GM12872 (cell line): ENCODE results near the gene SPAG6.

Experiments
- TF ChIP-seq, protein P1 (sequence below): IDR thresholded peaks from 3 replicates; pipeline ENCODE4 v1.5.1; 2011; ENCODE audit warnings: low read depth, mild to moderate bottlenecking, low read length, moderate library complexity; ENCODE audit not compliant: insufficient read depth

SPAG6 gene

DNA sequence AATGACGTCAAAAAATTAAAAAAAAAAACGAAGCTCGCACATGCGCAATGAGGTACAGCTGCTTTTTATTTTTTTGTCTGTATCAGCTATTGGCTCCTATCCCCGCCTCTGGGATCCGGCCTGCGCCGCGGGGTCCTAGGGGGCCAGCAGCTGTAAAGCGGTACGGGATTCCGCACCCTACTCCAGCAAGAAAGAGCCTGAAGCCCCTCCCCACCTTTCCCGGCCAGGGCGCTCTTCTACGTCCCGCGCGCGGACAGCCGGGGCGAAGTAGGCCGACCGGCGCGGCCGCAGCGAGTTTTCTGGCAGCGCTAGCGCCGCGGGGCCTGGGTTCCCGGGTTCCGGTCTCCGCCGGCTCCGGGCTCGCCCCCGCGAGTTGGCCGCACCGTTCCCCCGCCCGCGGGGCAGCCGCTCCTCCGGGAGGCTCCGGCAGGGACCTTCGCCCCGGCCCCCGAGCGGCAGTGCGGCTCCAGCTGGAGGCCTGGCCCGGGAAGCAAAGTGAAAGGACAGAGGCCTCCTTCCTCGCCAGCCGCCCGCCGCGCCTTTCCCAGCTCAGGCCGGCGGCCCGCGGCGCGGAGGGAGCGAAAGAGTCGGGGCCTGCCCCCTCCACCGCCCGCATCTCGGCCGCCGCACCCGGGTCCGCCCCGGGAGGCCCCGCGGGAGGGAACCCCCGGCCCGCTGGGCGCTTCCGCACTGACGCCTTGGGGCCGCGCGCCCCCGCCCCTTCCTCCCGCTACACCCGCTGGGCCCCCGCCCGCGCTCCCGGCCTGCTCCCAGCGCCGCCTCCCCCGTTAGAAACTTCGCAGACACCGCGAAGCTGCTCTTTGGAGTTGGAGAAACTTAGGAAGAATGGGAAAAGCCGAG is 4.7 kb upstream of the SPAG6 start:
- TF ChIP-seq, protein P1, sequence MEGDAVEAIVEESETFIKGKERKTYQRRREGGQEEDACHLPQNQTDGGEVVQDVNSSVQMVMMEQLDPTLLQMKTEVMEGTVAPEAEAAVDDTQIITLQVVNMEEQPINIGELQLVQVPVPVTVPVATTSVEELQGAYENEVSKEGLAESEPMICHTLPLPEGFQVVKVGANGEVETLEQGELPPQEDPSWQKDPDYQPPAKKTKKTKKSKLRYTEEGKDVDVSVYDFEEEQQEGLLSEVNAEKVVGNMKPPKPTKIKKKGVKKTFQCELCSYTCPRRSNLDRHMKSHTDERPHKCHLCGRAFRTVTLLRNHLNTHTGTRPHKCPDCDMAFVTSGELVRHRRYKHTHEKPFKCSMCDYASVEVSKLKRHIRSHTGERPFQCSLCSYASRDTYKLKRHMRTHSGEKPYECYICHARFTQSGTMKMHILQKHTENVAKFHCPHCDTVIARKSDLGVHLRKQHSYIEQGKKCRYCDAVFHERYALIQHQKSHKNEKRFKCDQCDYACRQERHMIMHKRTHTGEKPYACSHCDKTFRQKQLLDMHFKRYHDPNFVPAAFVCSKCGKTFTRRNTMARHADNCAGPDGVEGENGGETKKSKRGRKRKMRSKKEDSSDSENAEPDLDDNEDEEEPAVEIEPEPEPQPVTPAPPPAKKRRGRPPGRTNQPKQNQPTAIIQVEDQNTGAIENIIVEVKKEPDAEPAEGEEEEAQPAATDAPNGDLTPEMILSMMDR = no peak

DNA sequence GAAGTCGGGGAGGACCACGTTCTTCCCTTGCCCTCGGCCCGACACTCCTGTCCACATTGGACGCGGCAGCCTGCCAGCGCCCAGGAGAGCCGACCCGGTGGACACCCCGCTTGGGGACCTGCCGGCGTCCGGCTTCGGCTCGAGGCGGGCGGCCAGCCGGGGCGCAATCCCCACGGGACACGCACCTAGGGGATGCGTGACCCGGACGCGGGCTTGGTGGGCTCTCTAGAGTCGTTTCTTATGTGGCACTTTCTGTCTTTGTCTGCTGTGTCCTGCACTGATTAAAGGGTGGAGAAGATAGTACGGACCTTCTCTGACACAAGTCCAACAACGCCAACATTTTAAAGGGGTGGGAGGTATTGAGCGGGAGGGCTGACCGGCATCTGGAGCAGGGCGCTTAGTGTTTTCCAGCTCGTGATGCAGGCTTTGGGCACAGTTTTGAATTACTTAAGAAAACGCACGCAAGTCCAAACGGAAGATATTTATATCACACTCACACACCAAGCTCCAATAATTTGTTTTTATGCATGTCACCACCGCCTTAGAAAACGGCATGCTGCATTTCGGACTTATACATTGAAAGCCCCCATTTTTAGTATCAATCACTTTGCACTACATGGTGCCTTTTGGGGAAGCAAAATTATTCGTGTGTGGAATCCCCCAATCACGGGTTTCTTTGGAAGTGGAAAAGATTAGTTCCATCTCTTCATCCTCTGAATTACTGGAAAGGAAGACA is 3.9 kb upstream of the SPAG6 start:
- TF ChIP-seq, protein P1 = no peak

DNA sequence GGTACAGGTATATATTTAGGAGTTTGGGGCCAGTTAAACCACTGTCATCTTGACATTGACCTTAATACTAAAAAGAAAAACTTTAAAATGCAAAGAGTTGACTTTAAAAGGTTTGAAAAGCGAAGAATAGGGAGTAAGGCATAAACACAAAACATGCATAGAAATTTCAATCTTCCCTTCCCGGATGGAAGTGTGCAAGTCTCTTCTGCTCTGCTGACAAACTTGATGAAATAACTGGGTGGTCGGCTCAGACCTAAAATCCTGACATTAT is 3.4 kb upstream of the SPAG6 start:
- TF ChIP-seq, protein P1 = no peak

DNA sequence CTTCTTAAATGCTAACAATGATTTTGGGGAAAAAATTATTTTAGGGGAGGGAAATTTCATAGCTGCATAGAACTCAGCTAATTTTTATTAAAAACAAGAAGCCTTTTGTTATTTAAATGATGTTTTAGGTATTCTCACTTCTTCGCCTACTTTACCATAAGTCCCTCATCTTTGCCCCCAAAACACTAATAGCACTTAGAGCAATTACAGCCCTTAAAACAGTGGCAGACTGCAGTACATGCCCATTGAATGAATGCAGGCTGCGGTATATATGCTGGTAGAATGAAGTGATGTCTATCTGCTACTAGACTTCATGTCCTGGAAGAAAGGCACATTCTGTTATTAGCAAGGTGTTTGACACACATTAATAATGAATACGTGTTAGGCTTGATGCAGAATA is 2.9 kb upstream of the SPAG6 start:
- TF ChIP-seq, protein P1 = no peak

DNA sequence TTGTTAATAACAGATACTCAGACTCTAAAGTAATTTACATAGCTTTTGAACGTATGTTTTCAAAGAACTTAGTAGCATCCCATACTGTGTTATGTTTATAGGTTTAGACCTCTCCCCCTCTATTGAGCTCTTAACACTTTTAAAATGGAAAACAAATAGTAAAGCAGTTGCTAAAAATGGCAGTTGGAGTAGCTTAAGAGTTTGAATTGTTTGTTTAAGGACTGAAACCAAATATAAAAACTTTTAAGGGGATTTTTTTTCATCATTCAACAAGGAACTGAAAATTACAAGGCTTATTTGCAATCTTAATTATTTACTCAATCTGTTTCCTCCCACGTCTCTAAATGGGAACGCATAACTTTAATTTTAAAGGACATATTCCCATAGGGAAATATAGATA is 1.6 kb upstream of the SPAG6 start:
- TF ChIP-seq, protein P1 = no peak

DNA sequence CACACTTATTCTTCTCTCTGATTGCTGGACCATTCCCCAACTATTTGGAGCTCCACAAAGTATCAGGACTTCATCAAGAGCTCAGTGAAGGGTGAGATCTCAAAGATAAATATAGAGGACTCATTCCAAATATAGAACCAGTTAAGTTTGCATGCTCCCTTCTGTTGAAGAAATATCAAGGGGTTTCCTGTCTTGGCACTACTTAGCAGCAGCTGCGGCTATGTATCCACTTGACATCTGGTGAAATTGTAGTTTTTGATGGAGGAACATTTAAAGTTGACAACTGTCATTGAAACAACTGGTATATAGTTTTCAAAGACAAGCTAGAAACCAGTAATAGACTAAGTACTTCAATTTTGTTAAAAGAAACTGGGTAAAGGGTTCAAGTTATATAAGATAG is 1.0 kb upstream of the SPAG6 start:
- TF ChIP-seq, protein P1 = no peak

DNA sequence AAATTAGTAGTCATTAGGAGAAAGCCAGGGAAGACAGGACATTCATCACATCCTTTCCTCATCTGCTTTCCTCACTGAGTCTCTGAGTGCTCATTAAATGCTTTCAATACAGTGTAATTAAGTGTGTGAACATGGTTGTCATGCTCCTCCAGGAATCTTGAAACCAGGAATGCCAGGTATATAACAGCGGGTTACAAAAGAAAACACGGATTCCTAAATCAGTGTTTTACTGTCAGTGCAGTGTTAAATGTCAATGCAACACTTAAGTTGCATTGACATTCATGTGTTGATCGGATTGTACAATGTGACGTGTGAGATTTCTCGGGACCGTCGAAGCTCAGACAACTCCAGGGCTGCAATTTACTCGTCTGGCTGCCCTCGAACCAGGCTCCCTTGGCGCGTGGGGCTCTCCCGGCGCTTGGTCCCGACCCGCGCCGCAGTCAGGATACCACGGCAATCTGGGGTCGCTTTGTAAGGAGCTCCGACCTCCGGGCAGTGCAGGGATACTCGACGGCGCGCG is 455 bp upstream of the SPAG6 start:
- TF ChIP-seq, protein P1 = no peak
